ENCODE measurements around the gene RAD51B. TPM values are rescaled to one million over a fixed set of nuclear protein-coding genes. Genes with fewer than 3 reads are reported as not detected.

The RAD51B gene
- total and polyA plus RNA-seq, 9 of the 15 experiments (the other 6 are each of a cell fraction or from before 2014, with no cell fraction given) = 8.5 to 17.3 (median 11.3) TPM

- Histone ChIP-seq H3K4me2 (ENCODE audit: insufficient read depth, low read length) (no peak overlapping the region), H3K36me3 (ENCODE audit: control insufficient read depth, insufficient read depth, low read length) (no peaks in the 10 kb centered on the region), H3K9ac (ENCODE audit: insufficient read depth in 1 of 2, low read depth in 2 of 2, low read length in 2 of 2) (no peak overlapping the region), H3K4me3 (no peak overlapping the region), H3K79me2 (ENCODE audit: control insufficient read depth, insufficient read depth, low read length) (no peaks in the 10 kb centered on the region), H2AFZ (ENCODE audit: low read depth, low read length) (peak overlapping the region; percentile 1; the same call in 1 of the 2 replicates), H3K27ac (ENCODE audit: extremely low read depth, low read depth, low read length) (no peak overlapping the region), H3K9me3 (replicated peaks; ENCODE audit: control insufficient read depth, insufficient read depth, low read depth, low read length) (no peaks in the 10 kb centered on the region), H4K20me1 (replicated peaks; ENCODE audit: control insufficient read depth, insufficient read depth, low read length) (no peaks in the 10 kb centered on the region), H3K9me1 (ENCODE audit: control insufficient read depth, insufficient read depth, low read length) (no peaks in the 10 kb centered on the region), H3K4me1 (replicated peaks in 1 of 2; ENCODE audit: control insufficient read depth in 2 of 2, insufficient read depth in 2 of 2, low read length in 2 of 2) (peaks cover 0 to 22% of the 10 kb centered on the region in 2 experiments; a peak in 4 of 5 replicates), H3K27me3 (ENCODE audit: control insufficient read depth in 2 of 2, insufficient read depth in 2 of 2, low read length in 2 of 2) (no peaks in the 10 kb centered on the region)
- FAIRE-seq (no peak), DNase-seq (ENCODE audit: extremely low read depth in 1 of 4, low spot score in 3 of 4) (no peak), ATAC-seq (peak; percentile 43; the same call in 1 of the 3 replicates)
- 24% methylated on average over 9 of the region's 9 CpGs for WGBS (ENCODE audit: insufficient coverage, low coverage, missing lambda C conversion rate)
- POLR2A ChIA-PET = interaction anchor here (1.2 to 1.5 kb wide), 2 partner anchors 13 kb away, joined by 3 read pairs; no protein-coding TSS in a partner anchor
- CTCF ChIA-PET (ENCODE audit: low intra/inter-chr PET ratio) = no interaction called here
- TF ChIP-seq MYBL2 (IDR thresholded peaks at IDR 0.05; ENCODE audit: low read depth) = no peak
- TF ChIP-seq MYBL2 (CRISPR knock-in tag; IDR thresholded peaks at IDR 0.05; ENCODE audit: borderline replicate concordance) = no peak
- TF ChIP-seq RAD51 (IDR thresholded peaks at IDR 0.05; ENCODE audit: borderline replicate concordance, low read depth) = no peak
- TF ChIP-seq YBX1 (IDR thresholded peaks at IDR 0.05) = no peak
- no peak for TF ChIP-seq SREBF2 (CRISPR knock-in tag; IDR thresholded peaks at IDR 0.05)
- TF ChIP-seq PHF8 (IDR thresholded peaks at IDR 0.05; ENCODE audit: borderline replicate concordance, low read length) = no peak
- TF ChIP-seq ZNF232 (CRISPR knock-in tag; IDR thresholded peaks at IDR 0.05) = no peak
- TF ChIP-seq ZNF644 (tag; IDR thresholded peaks at IDR 0.05; ENCODE audit: low read depth) = no peak
- intact Hi-C loops (cut with micrococcal nuclease) (no loop called here), in situ Hi-C loops (cut with MboI) (no loop called here)
- BruUV-seq (replicated peaks) = no TSS peak
Measured at GRCh38 chr14:68680541-68681051, 861.0 kb downstream of the RAD51B start.

Measured in K562 (cell line).